Transverse colon (tissue), 4 donors: ENCODE measurements around the gene EML6.

Experiments used
- EP300 ChIP-seq: sonication (generic); formaldehyde crosslinking; IDR thresholded peaks from one replicate; pipeline ENCODE4 v1.6.1; 2017; ENCODE audit warnings: antibody characterized with exemption, low read depth
- POLR2AphosphoS5 ChIP-seq, 3 donors: sonication (generic); formaldehyde crosslinking; IDR thresholded peaks; one replicate each; pipeline ENCODE4 v1.6.1; 2016; ENCODE audit warnings: antibody characterized with exemption in 3 of 3
- TF ChIP-seq, protein P1 (sequence below), 5 experiments: fragments of 200-600 bp in 3 of 5; fragments of 450-650 bp in 2 of 5; sonication (generic) in 3 of 5; IDR thresholded peaks; 1 replicate in 2 of 5; 2 replicates in 3 of 5; pipeline ENCODE4 v1.5.1; 2016 to 2017; ENCODE audit warnings: antibody characterized with exemption in 5 of 5, inconsistent platforms in 3 of 5, mild to moderate bottlenecking in 2 of 5, moderate library complexity in 1 of 5

DNA sequence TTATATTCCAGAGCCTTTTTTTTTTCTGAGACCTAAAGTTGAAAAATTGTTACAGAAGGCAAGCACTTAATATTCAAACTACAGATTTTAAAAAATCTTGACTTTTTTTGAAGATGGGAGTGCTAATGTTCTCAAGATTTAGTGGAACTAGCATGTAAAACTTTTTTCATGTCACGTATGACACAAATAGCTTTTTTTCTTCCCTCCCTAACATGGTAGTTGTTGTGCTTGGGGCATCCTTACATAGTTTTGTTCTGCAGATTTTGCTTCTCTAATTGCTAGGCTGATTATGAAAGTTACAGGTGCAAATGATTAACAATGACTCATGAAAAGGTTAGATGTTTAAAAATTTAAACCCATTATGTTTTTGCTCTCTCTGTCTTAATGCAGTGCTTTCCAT, 3.0 kb downstream of the EML6 start:
- TF ChIP-seq, protein P1, sequence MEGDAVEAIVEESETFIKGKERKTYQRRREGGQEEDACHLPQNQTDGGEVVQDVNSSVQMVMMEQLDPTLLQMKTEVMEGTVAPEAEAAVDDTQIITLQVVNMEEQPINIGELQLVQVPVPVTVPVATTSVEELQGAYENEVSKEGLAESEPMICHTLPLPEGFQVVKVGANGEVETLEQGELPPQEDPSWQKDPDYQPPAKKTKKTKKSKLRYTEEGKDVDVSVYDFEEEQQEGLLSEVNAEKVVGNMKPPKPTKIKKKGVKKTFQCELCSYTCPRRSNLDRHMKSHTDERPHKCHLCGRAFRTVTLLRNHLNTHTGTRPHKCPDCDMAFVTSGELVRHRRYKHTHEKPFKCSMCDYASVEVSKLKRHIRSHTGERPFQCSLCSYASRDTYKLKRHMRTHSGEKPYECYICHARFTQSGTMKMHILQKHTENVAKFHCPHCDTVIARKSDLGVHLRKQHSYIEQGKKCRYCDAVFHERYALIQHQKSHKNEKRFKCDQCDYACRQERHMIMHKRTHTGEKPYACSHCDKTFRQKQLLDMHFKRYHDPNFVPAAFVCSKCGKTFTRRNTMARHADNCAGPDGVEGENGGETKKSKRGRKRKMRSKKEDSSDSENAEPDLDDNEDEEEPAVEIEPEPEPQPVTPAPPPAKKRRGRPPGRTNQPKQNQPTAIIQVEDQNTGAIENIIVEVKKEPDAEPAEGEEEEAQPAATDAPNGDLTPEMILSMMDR (IDR thresholded peaks at IDR 0.05) = no peak
- TF ChIP-seq EP300 = no peak
- TF ChIP-seq POLR2AphosphoS5 (IDR thresholded peaks at IDR 0.05) = no peak
